ENCODE data around the gene ZNF418. TPM values are rescaled to one million over a fixed set of nuclear protein-coding genes. Genes with fewer than 3 reads are reported as not detected.

The ZNF418 gene
- polyA plus RNA-seq, 1 of the 3 experiments (the other 2 are of a cell fraction) = 0.07 TPM

DNA sequence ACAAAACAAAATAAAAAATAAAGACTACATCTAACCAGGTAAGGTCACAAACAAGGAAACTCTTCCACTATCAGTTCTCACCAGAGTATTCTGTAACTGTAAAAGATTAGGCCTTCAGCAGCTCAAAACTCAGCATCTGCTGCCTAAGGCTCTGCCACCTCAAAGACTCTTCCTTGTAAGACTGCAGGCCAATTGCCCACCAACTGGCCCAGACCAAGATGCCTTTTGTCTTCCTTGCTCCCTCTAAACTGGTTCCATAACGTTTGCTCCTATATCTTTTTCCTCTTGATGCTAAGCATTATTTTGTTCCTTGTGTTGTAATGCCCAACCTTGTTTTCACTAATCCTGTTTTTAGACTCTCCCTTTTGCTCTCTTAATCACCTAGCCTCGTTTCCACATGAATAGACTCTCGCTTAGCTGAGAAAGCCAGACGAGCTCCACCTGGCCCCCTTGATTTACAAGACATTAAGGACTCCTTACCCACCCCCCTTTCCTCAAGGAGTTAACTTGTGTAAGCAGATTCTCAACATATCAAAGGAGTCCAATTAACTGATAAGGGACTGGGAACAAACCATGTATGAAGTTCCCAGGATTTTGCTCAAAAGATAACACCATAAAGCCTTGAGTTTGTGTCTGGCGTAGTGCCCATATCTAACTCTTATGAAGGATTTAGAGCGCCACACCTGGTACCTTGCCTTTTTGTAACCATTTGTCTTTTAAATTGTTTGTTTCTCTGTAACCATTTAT is 47.8 kb downstream of the ZNF418 start:
- ChIA-PET POLR2A (no interaction called here), CTCF (interaction anchor here (1.0 to 1.2 kb wide), 2 partner anchors 17 to 268 kb away, joined by 3 read pairs; no protein-coding TSS in a partner anchor)
- H3K4me1 ChIP-seq (ENCODE audit: control insufficient read depth in 1 of 2, insufficient read depth in 2 of 2, low read depth in 1 of 2, low read length in 1 of 2) = no peaks in the 10 kb centered on the region
- H2AFZ ChIP-seq (ENCODE audit: low read depth) = no peak overlapping the region
- no peak for DNase-seq
- H3K27ac ChIP-seq (ENCODE audit: low read depth in 2 of 2, low read length in 1 of 2) = no peak overlapping the region
- H3K79me2 ChIP-seq (ENCODE audit: insufficient read depth) = no peaks in the 10 kb centered on the region
- peaks cover 0 to 4% of the 10 kb centered on the region in 2 experiments for H3K36me3 ChIP-seq (replicated peaks in 1 of 2; ENCODE audit: control insufficient read depth in 1 of 2, insufficient read depth in 2 of 2, low read length in 1 of 2)
- H4K20me1 ChIP-seq (ENCODE audit: insufficient read depth) = no peaks in the 10 kb centered on the region
- TF ChIP-seq TAF1 (IDR thresholded peaks at IDR 0.05; ENCODE audit: borderline replicate concordance, low read depth, low read length) (no peak), TEAD4 (IDR thresholded peaks at IDR 0.05; ENCODE audit: borderline replicate concordance, insufficient read depth) (no peak), SMC3 (IDR thresholded peaks at IDR 0.05; ENCODE audit: low read depth, low read length) (no peak), EP300 (IDR thresholded peaks at IDR 0.05; ENCODE audit: borderline replicate concordance in 1 of 2, low read depth in 1 of 2, low read length in 1 of 2) (no peak), RFX5 (IDR thresholded peaks at IDR 0.05; ENCODE audit: low read length) (no peak), MXI1 (IDR thresholded peaks at IDR 0.05; ENCODE audit: low read depth, low read length) (no peak), FOXM1 (IDR thresholded peaks at IDR 0.05; ENCODE audit: low read depth) (no peak), NFIC (IDR thresholded peaks at IDR 0.05; ENCODE audit: borderline replicate concordance) (no peak), NRF1 (IDR thresholded peaks at IDR 0.05; ENCODE audit: low read depth, low read length) (no peak), FOSL2 (IDR thresholded peaks at IDR 0.05; ENCODE audit: borderline replicate concordance, low read depth) (no peak), EZH2phosphoT487 (IDR thresholded peaks at IDR 0.05; ENCODE audit: borderline replicate concordance, low read depth) (no peak), GABPA (IDR thresholded peaks at IDR 0.05; ENCODE audit: low read depth) (no peak), GATA2 (CRISPR knock-in tag; IDR thresholded peaks at IDR 0.05) (no peak), CHD2 (IDR thresholded peaks at IDR 0.05; ENCODE audit: low read length, partially characterized antibody) (no peak)
- TF ChIP-seq, protein P1, sequence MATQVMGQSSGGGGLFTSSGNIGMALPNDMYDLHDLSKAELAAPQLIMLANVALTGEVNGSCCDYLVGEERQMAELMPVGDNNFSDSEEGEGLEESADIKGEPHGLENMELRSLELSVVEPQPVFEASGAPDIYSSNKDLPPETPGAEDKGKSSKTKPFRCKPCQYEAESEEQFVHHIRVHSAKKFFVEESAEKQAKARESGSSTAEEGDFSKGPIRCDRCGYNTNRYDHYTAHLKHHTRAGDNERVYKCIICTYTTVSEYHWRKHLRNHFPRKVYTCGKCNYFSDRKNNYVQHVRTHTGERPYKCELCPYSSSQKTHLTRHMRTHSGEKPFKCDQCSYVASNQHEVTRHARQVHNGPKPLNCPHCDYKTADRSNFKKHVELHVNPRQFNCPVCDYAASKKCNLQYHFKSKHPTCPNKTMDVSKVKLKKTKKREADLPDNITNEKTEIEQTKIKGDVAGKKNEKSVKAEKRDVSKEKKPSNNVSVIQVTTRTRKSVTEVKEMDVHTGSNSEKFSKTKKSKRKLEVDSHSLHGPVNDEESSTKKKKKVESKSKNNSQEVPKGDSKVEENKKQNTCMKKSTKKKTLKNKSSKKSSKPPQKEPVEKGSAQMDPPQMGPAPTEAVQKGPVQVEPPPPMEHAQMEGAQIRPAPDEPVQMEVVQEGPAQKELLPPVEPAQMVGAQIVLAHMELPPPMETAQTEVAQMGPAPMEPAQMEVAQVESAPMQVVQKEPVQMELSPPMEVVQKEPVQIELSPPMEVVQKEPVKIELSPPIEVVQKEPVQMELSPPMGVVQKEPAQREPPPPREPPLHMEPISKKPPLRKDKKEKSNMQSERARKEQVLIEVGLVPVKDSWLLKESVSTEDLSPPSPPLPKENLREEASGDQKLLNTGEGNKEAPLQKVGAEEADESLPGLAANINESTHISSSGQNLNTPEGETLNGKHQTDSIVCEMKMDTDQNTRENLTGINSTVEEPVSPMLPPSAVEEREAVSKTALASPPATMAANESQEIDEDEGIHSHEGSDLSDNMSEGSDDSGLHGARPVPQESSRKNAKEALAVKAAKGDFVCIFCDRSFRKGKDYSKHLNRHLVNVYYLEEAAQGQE (IDR thresholded peaks at IDR 0.05; ENCODE audit: low read depth, low read length) = no peak
- TF ChIP-seq, protein P2, sequence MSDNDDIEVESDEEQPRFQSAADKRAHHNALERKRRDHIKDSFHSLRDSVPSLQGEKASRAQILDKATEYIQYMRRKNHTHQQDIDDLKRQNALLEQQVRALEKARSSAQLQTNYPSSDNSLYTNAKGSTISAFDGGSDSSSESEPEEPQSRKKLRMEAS (IDR thresholded peaks at IDR 0.05; ENCODE audit: low read depth) = no peak
- no peak overlapping the region for H3K4me2 ChIP-seq
- 54% methylated on average over 6 of the region's 6 CpGs for WGBS (ENCODE audit: low lambda C conversion rate)
- no peak overlapping the region; a peak in 2 of 4 replicates for H3K4me3 ChIP-seq (ENCODE audit: low read depth in 2 of 2, low read length in 1 of 2)
- H3K9me3 ChIP-seq = no peaks in the 10 kb centered on the region; the same call in 1 of the 2 replicates
- H3K9ac ChIP-seq = no peak overlapping the region
- H3F3A ChIP-seq (replicated peaks; ENCODE audit: insufficient read depth) = no peaks in the 10 kb centered on the region
- no peaks in the 10 kb centered on the region for H3K27me3 ChIP-seq (ENCODE audit: insufficient read depth)
- no peaks in the 10 kb centered on the region for H3K9me2 ChIP-seq
